KMS-11 (cell line): ENCODE data around the gene DNMT3A.

Source experiments
- H2AFZ ChIP-seq: fragments of 200-600 bp; sonication (generic); 2 replicates; pipeline ENCODE4 v1.6.1; 2016; ENCODE audit warnings: antibody characterized with exemption, mixed run types, low read depth
- H3K27ac ChIP-seq: fragments of 200-600 bp; sonication (generic); 2 replicates; pipeline ENCODE4 v1.6.1; 2016; ENCODE audit warnings: mild to moderate bottlenecking, mixed run types
- H3K27me3 ChIP-seq: fragments of 200-600 bp; sonication (generic); 2 replicates; pipeline ENCODE4 v1.6.1; 2017; ENCODE audit warnings: mild to moderate bottlenecking, low read depth, mixed run types, moderate library complexity; ENCODE audit not compliant: insufficient read depth
- H3K36me3 ChIP-seq: fragments of 200-600 bp; sonication (generic); 2 replicates; pipeline ENCODE4 v1.6.1; 2017; ENCODE audit warnings: mild to moderate bottlenecking, mixed run types; ENCODE audit not compliant: insufficient read depth
- H3K4me1 ChIP-seq: fragments of 200-600 bp; sonication (generic); 2 replicates; pipeline ENCODE4 v1.6.1; 2016; ENCODE audit warnings: mild to moderate bottlenecking, low read depth, mixed run types; ENCODE audit not compliant: poor library complexity, severe bottlenecking
- H3K4me2 ChIP-seq: fragments of 200-600 bp; sonication (generic); 2 replicates; pipeline ENCODE4 v1.7.0; 2016; ENCODE audit warnings: mild to moderate bottlenecking, mixed run types
- H3K4me3 ChIP-seq: fragments of 200-600 bp; sonication (generic); IDR thresholded peaks from 2 replicates; pipeline ENCODE4 v1.6.1; 2017; ENCODE audit warnings: low read depth, low read length, mixed read lengths; ENCODE audit not compliant: insufficient read depth
- H3K79me2 ChIP-seq: fragments of 200-600 bp; sonication (generic); 2 replicates; pipeline ENCODE4 v1.6.1; 2016; ENCODE audit warnings: low read depth, mixed run types; ENCODE audit not compliant: insufficient read depth
- H3K9ac ChIP-seq: fragments of 200-600 bp; sonication (generic); 2 replicates; pipeline ENCODE4 v1.6.1; 2016; ENCODE audit warnings: mild to moderate bottlenecking, mixed run types
- H4K20me1 ChIP-seq: fragments of 200-600 bp; sonication (generic); 2 replicates; pipeline ENCODE4 v1.6.1; 2016; ENCODE audit warnings: mild to moderate bottlenecking, mixed run types; ENCODE audit not compliant: insufficient read depth
- CTCF ChIP-seq: fragments of 200-600 bp; sonication (generic); conservative IDR thresholded peaks from 2 replicates; pipeline ENCODE4 v1.6.1; 2017; ENCODE audit warnings: low read depth, mild to moderate bottlenecking, antibody characterized with exemption, low read length, moderate library complexity, mixed read lengths

DNMT3A gene

DNA sequence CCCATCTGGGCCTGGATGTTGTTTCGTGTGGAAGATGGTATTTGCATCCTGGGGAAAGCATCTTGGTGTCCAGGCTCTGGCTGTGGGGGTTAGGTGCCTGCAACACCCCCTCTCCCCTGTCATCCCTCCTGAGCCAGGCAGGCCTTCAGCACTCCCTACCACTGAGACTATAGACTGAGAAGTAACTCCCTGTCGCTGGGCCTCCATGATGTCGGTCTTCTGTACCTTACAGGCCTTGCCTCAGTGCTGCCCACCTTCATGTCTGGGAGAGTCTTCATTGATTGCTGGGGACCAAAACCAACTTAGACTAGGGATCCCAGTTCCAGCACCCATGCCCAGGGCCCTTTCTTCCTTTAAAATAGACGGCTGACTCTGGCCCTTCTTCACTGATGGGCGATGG is 33.1 kb upstream of the DNMT3A start:
- no peak overlapping the region for H3K27ac ChIP-seq
- H3K4me3 ChIP-seq: no peak overlapping the region
- no peak overlapping the region for H3K4me2 ChIP-seq
- H3K4me1 ChIP-seq: peaks cover 16% of the 10 kb centered on the region
- no peak for TF ChIP-seq CTCF
- H3K9ac ChIP-seq: no peak overlapping the region
- H4K20me1 ChIP-seq: no peaks in the 10 kb centered on the region
- H3K79me2 ChIP-seq: no peaks in the 10 kb centered on the region
- H3K36me3 ChIP-seq: no peaks in the 10 kb centered on the region
- no peak overlapping the region for H2AFZ ChIP-seq
- no peaks in the 10 kb centered on the region for H3K27me3 ChIP-seq

DNA sequence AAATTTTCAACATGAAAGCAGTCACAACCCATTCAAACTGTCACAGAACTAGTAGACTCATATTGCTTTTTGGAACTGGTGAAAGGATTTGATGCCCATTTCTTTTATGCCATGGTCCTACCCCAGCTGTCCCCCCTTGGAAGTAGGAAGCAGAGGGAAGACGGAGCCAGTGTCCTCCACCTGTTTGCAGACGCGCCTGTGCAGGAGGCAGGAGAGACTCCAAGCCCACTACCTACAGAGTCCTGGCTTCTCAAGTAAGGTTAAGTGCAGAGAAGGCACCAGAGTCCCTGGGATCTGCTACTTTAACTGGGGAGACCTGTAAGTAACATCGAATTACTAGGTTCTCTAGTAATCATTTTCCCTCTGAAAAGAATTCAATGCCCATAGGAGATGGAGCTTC is 32.7 kb upstream of the DNMT3A start:
- no peak overlapping the region for H3K4me3 ChIP-seq
- H2AFZ ChIP-seq: no peak overlapping the region
- no peaks in the 10 kb centered on the region for H3K27me3 ChIP-seq
- no peak overlapping the region for H3K4me2 ChIP-seq
- no peaks in the 10 kb centered on the region for H3K36me3 ChIP-seq
- H4K20me1 ChIP-seq: no peaks in the 10 kb centered on the region
- no peak for TF ChIP-seq CTCF
- peaks cover 16% of the 10 kb centered on the region for H3K4me1 ChIP-seq
- H3K9ac ChIP-seq: no peak overlapping the region
- H3K79me2 ChIP-seq: no peaks in the 10 kb centered on the region
- no peak overlapping the region for H3K27ac ChIP-seq

GRCh38 chr2:25373269-25373981 is 31.7 kb upstream of the DNMT3A start:
- H3K4me1 ChIP-seq: peaks cover 16% of the 10 kb centered on the region
- no peaks in the 10 kb centered on the region for H4K20me1 ChIP-seq
- no peak overlapping the region for H3K4me2 ChIP-seq
- no peaks in the 10 kb centered on the region for H3K36me3 ChIP-seq
- H3K4me3 ChIP-seq: no peak overlapping the region
- no peak overlapping the region for H3K27ac ChIP-seq
- TF ChIP-seq CTCF: no peak
- H3K27me3 ChIP-seq: no peaks in the 10 kb centered on the region
- no peak overlapping the region for H3K9ac ChIP-seq
- H2AFZ ChIP-seq: no peak overlapping the region
- no peaks in the 10 kb centered on the region for H3K79me2 ChIP-seq

GRCh38 chr2:25372405-25373268 is 30.9 kb upstream of the DNMT3A start:
- Histone ChIP-seq H3K4me2 (no peak overlapping the region), H3K79me2 (no peaks in the 10 kb centered on the region), H3K27me3 (no peaks in the 10 kb centered on the region)

More at GRCh38 chr2:25372405-25373268, 30.9 kb upstream of the DNMT3A start:
- Histone ChIP-seq H2AFZ (no peak overlapping the region), H3K27ac (no peak overlapping the region), H3K9ac (no peak overlapping the region), H3K36me3 (no peaks in the 10 kb centered on the region), H3K4me3 (no peak overlapping the region), H4K20me1 (no peaks in the 10 kb centered on the region), H3K4me1 (peaks cover 15% of the 10 kb centered on the region)
- TF ChIP-seq CTCF: no peak
